ENCODE measurements around the gene RAD51B.

DNA sequence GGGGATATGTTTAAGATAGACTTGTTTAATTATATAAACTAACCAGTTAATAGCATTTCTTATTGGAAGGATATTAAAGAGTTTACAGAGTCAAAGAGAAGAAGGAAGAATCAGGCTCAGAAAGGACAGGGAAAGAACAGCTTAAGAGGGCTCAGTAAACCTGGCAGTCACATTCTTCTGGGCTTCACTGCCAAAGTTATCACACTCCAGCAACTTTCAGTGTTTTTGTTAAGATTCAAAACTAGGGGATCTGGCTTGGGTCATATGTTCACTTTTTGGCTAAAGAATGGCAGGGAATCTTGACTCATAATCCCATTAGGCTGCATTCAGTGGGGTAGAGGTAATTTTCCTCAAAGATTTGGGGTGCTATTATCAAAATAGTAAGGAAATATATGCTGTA is 312.3 kb downstream of the RAD51B start:
- no peak for TF ChIP-seq EZH2 (IDR thresholded peaks at IDR 0.05; ENCODE audit: low read length)
- TF ChIP-seq, protein P1, sequence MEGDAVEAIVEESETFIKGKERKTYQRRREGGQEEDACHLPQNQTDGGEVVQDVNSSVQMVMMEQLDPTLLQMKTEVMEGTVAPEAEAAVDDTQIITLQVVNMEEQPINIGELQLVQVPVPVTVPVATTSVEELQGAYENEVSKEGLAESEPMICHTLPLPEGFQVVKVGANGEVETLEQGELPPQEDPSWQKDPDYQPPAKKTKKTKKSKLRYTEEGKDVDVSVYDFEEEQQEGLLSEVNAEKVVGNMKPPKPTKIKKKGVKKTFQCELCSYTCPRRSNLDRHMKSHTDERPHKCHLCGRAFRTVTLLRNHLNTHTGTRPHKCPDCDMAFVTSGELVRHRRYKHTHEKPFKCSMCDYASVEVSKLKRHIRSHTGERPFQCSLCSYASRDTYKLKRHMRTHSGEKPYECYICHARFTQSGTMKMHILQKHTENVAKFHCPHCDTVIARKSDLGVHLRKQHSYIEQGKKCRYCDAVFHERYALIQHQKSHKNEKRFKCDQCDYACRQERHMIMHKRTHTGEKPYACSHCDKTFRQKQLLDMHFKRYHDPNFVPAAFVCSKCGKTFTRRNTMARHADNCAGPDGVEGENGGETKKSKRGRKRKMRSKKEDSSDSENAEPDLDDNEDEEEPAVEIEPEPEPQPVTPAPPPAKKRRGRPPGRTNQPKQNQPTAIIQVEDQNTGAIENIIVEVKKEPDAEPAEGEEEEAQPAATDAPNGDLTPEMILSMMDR (optimal IDR thresholded peaks at IDR 0.05 in 1 of 3, IDR thresholded peaks at IDR 0.05 in 1 of 3, conservative IDR thresholded peaks at IDR 0.05 in 1 of 3; ENCODE audit: extremely low read depth in 1 of 3, insufficient read depth in 2 of 3, low read length in 3 of 3): no peak

Data from keratinocyte (primary cell).